Neural cell (in vitro differentiated cells): ENCODE results near the gene PLA2G4F. TPM values are rescaled to one million over a fixed set of nuclear protein-coding genes. Genes with fewer than 3 reads are reported as not detected.

Experiments used
- H2AFZ ChIP-seq: fragments of 200-600, 300-800 bp; sonication (generic), shearing (Covaris generic); 2 replicates; pipeline ENCODE4 v1.6.0; 2014; ENCODE audit warnings: low read depth, mild to moderate bottlenecking, antibody characterized with exemption, low read length, moderate library complexity
- H3F3A ChIP-seq: fragments of 200-600 bp; shearing (Covaris generic); 2 replicates; pipeline ENCODE4 v1.6.1; 2016; ENCODE audit warnings: mild to moderate bottlenecking, moderate library complexity, mixed read lengths, antibody characterized with exemption, low read length; ENCODE audit not compliant: insufficient read depth, poor library complexity, severe bottlenecking
- H3K27ac ChIP-seq: fragments of 200-600, 300-800 bp; sonication (generic), shearing (Covaris generic); 2 replicates; pipeline ENCODE4 v1.5.1; 2014; ENCODE audit warnings: mild to moderate bottlenecking, low read length, moderate library complexity
- H3K27me3 ChIP-seq: fragments of 300-800, 200-600 bp; sonication (generic), shearing (Covaris generic); 2 replicates; pipeline ENCODE4 v1.6.0; 2014; ENCODE audit warnings: mild to moderate bottlenecking, low read depth, low read length, moderate library complexity; ENCODE audit not compliant: insufficient read depth
- H3K36me3 ChIP-seq: fragments of 300-800, 200-600 bp; sonication (generic), shearing (Covaris generic); 2 replicates; pipeline ENCODE4 v1.5.1; 2014; ENCODE audit warnings: mild to moderate bottlenecking, antibody characterized with exemption, low read length, moderate library complexity; ENCODE audit not compliant: insufficient read depth
- H3K4me2 ChIP-seq: fragments of 300-800, 200-600 bp; sonication (generic), shearing (Covaris generic); 2 replicates; pipeline ENCODE4 v1.6.0; 2014; ENCODE audit warnings: mild to moderate bottlenecking, low read length
- H3K4me3 ChIP-seq: fragments of 300-800, 200-600 bp; sonication (generic), shearing (Covaris generic); 2 replicates; pipeline ENCODE4 v1.5.1; 2014; ENCODE audit warnings: mild to moderate bottlenecking, low read length, moderate library complexity
- H3K79me2 ChIP-seq: fragments of 200-600 bp; shearing (Covaris generic); replicated peaks from 2 replicates; pipeline ENCODE4 v1.6.0; 2014; ENCODE audit warnings: mild to moderate bottlenecking, low read length, moderate library complexity; ENCODE audit not compliant: insufficient read depth
- H3K9ac ChIP-seq: fragments of 300-800, 200-600 bp; sonication (generic), shearing (Covaris generic); 2 replicates; pipeline ENCODE4 v1.6.1; 2016; ENCODE audit warnings: mild to moderate bottlenecking, low read length, mixed read lengths
- H3K9me2 ChIP-seq: fragments of 200-600 bp; shearing (Covaris generic); 2 replicates; pipeline ENCODE4 v1.6.1; 2016; ENCODE audit warnings: mild to moderate bottlenecking, low read length, mixed read lengths; ENCODE audit not compliant: insufficient read depth
- H3K9me3 ChIP-seq: fragments of 200-600, 300-800 bp; sonication (generic), shearing (Covaris generic); 2 replicates; pipeline ENCODE4 v1.6.1; 2016; ENCODE audit warnings: mild to moderate bottlenecking, mixed run types, low read length, moderate library complexity, mixed read lengths
- H4K20me1 ChIP-seq: fragments of 200-600 bp; shearing (Covaris generic); 2 replicates; pipeline ENCODE4 v1.6.1; 2016; ENCODE audit warnings: mild to moderate bottlenecking, mixed run types; ENCODE audit not compliant: insufficient read depth
- CTCF ChIP-seq: fragments of 450-650 bp; IDR thresholded peaks from 2 replicates; pipeline ENCODE4 v1.5.1; 2014; ENCODE audit warnings: antibody characterized with exemption, mild to moderate bottlenecking, moderate library complexity; ENCODE audit not compliant: poor library complexity, severe bottlenecking
- EP300 ChIP-seq: fragments of 450-650 bp; conservative IDR thresholded peaks from 2 replicates; pipeline ENCODE4 v1.6.1; 2014; ENCODE audit warnings: antibody characterized with exemption, mild to moderate bottlenecking, moderate library complexity; ENCODE audit not compliant: poor library complexity, severe bottlenecking
- EZH2 ChIP-seq: fragments of 200-600, 300-800 bp; shearing (Covaris generic), sonication (generic); IDR thresholded peaks from 2 replicates; pipeline ENCODE4 v1.6.1; 2014; ENCODE audit warnings: antibody characterized with exemption, low read length, borderline replicate concordance, mild to moderate bottlenecking; ENCODE audit not compliant: insufficient read depth, poor library complexity, severe bottlenecking
- MXI1 ChIP-seq: fragments of 450-650 bp; conservative IDR thresholded peaks from 2 replicates; pipeline ENCODE4 v1.6.1; 2014; ENCODE audit warnings: antibody characterized with exemption, mild to moderate bottlenecking; ENCODE audit not compliant: poor library complexity, severe bottlenecking
- POLR2AphosphoS5 ChIP-seq: IDR thresholded peaks from 2 replicates; pipeline ENCODE4 v1.6.1; 2012
- RAD21 ChIP-seq: fragments of 450-650 bp; conservative IDR thresholded peaks from 2 replicates; pipeline ENCODE4 v1.6.1; 2014; ENCODE audit warnings: antibody characterized with exemption, mild to moderate bottlenecking, moderate library complexity
- REST ChIP-seq: IDR thresholded peaks from 2 replicates; pipeline ENCODE4 v1.6.1; 2012; ENCODE audit warnings: borderline replicate concordance
- SMC3 ChIP-seq: fragments of 450-650 bp; conservative IDR thresholded peaks from 2 replicates; pipeline ENCODE4 v1.6.1; 2014; ENCODE audit warnings: antibody characterized with exemption, mild to moderate bottlenecking, moderate library complexity; ENCODE audit not compliant: poor library complexity
- TAF1 ChIP-seq: IDR thresholded peaks from 2 replicates; pipeline ENCODE4 v1.6.1; 2012; ENCODE audit warnings: low read depth
- polyA plus RNA-seq: library from polyadenylated mRNA; depleted of rRNA; stranded (reverse); fragments of >200 nt; gene quantifications from 2 replicates; pipeline ENCODE4 v1.2.3, GENCODE V29; 2014

Gene PLA2G4F
- polyA plus RNA-seq, 1 donor from 2014 or later, result not detected

GRCh38 chr15:42148808-42149492 is 7.5 kb downstream of the PLA2G4F start:
- TF ChIP-seq RAD21, result no peak
- no peak for TF ChIP-seq MXI1
- no peak for TF ChIP-seq EZH2
- TF ChIP-seq POLR2AphosphoS5, result no peak
- no peak for TF ChIP-seq TAF1
- TF ChIP-seq SMC3, result no peak
- TF ChIP-seq EP300, result no peak
- no peak for TF ChIP-seq REST
- no peak for TF ChIP-seq CTCF
- H3F3A ChIP-seq, result no peaks in the 10 kb centered on the region
- no peak overlapping the region for H3K4me2 ChIP-seq
- H3K9ac ChIP-seq, result no peak overlapping the region
- no peaks in the 10 kb centered on the region for H3K36me3 ChIP-seq
- no peak overlapping the region for H2AFZ ChIP-seq
- H3K4me3 ChIP-seq, result no peak overlapping the region
- no peaks in the 10 kb centered on the region for H3K27me3 ChIP-seq
- no peaks in the 10 kb centered on the region for H4K20me1 ChIP-seq
- no peaks in the 10 kb centered on the region for H3K9me2 ChIP-seq
- H3K79me2 ChIP-seq, result no peaks in the 10 kb centered on the region
- no peak overlapping the region for H3K27ac ChIP-seq
- H3K9me3 ChIP-seq, result no peaks in the 10 kb centered on the region

GRCh38 chr15:42147431-42147735 is 9.1 kb downstream of the PLA2G4F start:
- Histone ChIP-seq H3K4me2 (no peak overlapping the region), H3K27me3 (no peaks in the 10 kb centered on the region), H4K20me1 (no peaks in the 10 kb centered on the region), H3K79me2 (no peaks in the 10 kb centered on the region), H3K36me3 (no peaks in the 10 kb centered on the region), H2AFZ (no peak overlapping the region), H3K9ac (no peak overlapping the region), H3K9me3 (no peaks in the 10 kb centered on the region), H3F3A (no peaks in the 10 kb centered on the region), H3K4me3 (no peak overlapping the region), H3K27ac (no peak overlapping the region), H3K9me2 (no peaks in the 10 kb centered on the region)
- TF ChIP-seq EZH2, result no peak
- TF ChIP-seq EP300, result no peak
- TF ChIP-seq POLR2AphosphoS5, result no peak
